ENCODE measurements around the gene CBX3. TPM values are rescaled to one million over a fixed set of nuclear protein-coding genes. Genes with fewer than 3 reads are reported as not detected.

CBX3 gene
- total RNA-seq, 2 donors from 2014 or later: 213 to 219 TPM

DNA sequence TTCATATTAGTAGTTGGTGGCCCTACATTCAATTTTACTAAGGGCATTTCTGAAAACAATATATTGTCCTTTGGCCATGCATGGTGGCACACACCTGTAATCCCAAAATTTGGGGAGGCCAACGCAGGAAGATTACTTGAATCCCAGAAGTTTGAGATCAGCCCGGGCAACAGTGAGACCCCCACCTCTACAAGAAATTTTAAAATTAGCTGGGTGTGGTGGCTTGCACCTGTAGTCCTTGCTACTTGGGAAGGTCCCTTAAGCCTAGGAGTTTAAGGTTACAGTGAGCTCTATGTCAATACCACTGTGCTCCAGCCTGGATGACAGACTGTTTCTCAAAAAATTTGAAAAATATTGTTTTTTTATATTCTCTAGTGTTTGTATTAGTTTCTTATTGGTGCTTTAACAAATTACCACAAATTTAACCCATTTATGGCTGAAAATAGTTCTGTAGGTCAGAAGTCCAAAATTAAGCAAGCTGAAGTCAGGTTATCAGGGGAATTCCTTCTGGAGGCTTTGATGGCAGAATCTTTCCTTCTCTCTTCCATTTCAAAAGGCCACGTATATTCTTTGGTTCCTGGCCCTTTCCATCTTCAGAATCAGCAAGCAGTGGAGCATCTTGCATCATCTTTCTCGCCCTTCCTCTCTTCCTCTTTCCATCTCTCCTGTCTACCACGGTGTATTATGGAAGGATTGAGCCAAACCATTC, 12.4 kb downstream of the CBX3 start:
- no peak for DNase-seq
- Mint-ChIP-seq H3K27me3 (ENCODE audit: insufficient read depth) (no peaks in the 10 kb centered on the region), H3K4me3 (no peak overlapping the region), H3K4me1 (no peaks in the 10 kb centered on the region), H3K9me3 (no peaks in the 10 kb centered on the region), H3K27ac (no peak overlapping the region), H3K36me3 (ENCODE audit: low read depth) (peaks cover 41% of the 10 kb centered on the region)
- Histone ChIP-seq H3K9ac (ENCODE audit: extremely low read depth, low read length, poor library complexity, severe bottlenecking) (no peak overlapping the region), H3K27me3 (ENCODE audit: control insufficient read depth, insufficient read depth, low read length, poor library complexity, severe bottlenecking) (no peaks in the 10 kb centered on the region), H3K4me1 (ENCODE audit: control insufficient read depth, insufficient read depth, low read length) (no peaks in the 10 kb centered on the region), H3K36me3 (ENCODE audit: control insufficient read depth, insufficient read depth, low read length) (peaks cover 47% of the 10 kb centered on the region), H3K27ac (ENCODE audit: low read depth, low read length) (no peak overlapping the region), H3K4me3 (ENCODE audit: low read length) (no peak overlapping the region), H3K9me3 (ENCODE audit: control insufficient read depth, low read length) (no peaks in the 10 kb centered on the region)
- 91 to 92% methylated on average over 3 to 5 of the region's 5 CpGs for WGBS, 2 experiments (ENCODE audit: insufficient coverage in 1 of 2, insufficient read length in 1 of 2)
- TF ChIP-seq CTCF (conservative IDR thresholded peaks at IDR 0.05): no peak

DNA sequence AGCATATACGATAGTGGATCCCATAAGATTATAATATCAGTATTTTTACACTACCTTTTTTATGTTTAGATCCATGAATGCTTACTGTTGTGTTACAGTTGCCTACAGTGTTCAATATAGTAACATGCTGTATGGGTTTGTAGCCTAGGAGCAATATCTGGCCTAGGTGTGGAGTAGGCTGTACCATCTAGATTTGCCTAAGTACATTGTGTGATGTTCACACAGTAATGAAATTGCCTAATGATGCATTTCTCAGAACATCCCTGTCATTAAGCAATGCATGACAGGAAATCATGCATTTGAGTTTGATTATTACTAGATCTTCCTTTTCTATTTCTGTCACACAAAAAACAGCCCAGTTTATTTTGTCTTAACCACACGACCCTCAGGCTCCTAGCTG, 14.5 kb downstream of the CBX3 start:
- no peaks in the 10 kb centered on the region for H3K27me3 ChIP-seq (ENCODE audit: control insufficient read depth, insufficient read depth, low read length, poor library complexity, severe bottlenecking)
- TF ChIP-seq CTCF (conservative IDR thresholded peaks at IDR 0.05): no peak
- no peaks in the 10 kb centered on the region for H3K9me3 ChIP-seq (ENCODE audit: control insufficient read depth, low read length)
- Mint-ChIP-seq H3K36me3 (ENCODE audit: low read depth) (peaks cover 21% of the 10 kb centered on the region), H3K4me3 (no peak overlapping the region), H3K27me3 (ENCODE audit: insufficient read depth) (no peaks in the 10 kb centered on the region), H3K9me3 (no peaks in the 10 kb centered on the region), H3K27ac (no peak overlapping the region), H3K4me1 (no peaks in the 10 kb centered on the region)
- WGBS, 2 experiments (ENCODE audit: insufficient coverage in 1 of 2, insufficient read length in 1 of 2): 67% methylated on average over 2 of the region's 2 CpGs; no CpG with 5 or more reads in 1 of the 2 experiments
- H3K36me3 ChIP-seq (ENCODE audit: control insufficient read depth, insufficient read depth, low read length): peaks cover 27% of the 10 kb centered on the region
- DNase-seq: no peak
- no peaks in the 10 kb centered on the region for H3K4me1 ChIP-seq (ENCODE audit: control insufficient read depth, insufficient read depth, low read length)
- H3K9ac ChIP-seq (ENCODE audit: extremely low read depth, low read length, poor library complexity, severe bottlenecking): no peak overlapping the region
- H3K4me3 ChIP-seq (ENCODE audit: low read length): no peak overlapping the region
- H3K27ac ChIP-seq (ENCODE audit: low read depth, low read length): no peak overlapping the region

- Histone ChIP-seq H3K9me3 (ENCODE audit: control insufficient read depth, low read length) (no peaks in the 10 kb centered on the region), H3K4me1 (ENCODE audit: control insufficient read depth, insufficient read depth, low read length) (no peaks in the 10 kb centered on the region), H3K4me3 (ENCODE audit: low read length) (no peak overlapping the region), H3K9ac (ENCODE audit: extremely low read depth, low read length, poor library complexity, severe bottlenecking) (no peak overlapping the region), H3K27me3 (ENCODE audit: control insufficient read depth, insufficient read depth, low read length, poor library complexity, severe bottlenecking) (no peaks in the 10 kb centered on the region), H3K36me3 (ENCODE audit: control insufficient read depth, insufficient read depth, low read length) (no peaks in the 10 kb centered on the region), H3K27ac (ENCODE audit: low read depth, low read length) (no peak overlapping the region)
- Mint-ChIP-seq H3K4me1 (no peaks in the 10 kb centered on the region), H3K4me3 (no peak overlapping the region), H3K9me3 (peaks cover 11% of the 10 kb centered on the region), H3K27ac (no peak overlapping the region), H3K27me3 (ENCODE audit: insufficient read depth) (no peaks in the 10 kb centered on the region), H3K36me3 (ENCODE audit: low read depth) (no peaks in the 10 kb centered on the region)
- TF ChIP-seq CTCF (conservative IDR thresholded peaks at IDR 0.05): no peak
- WGBS, 2 experiments (ENCODE audit: insufficient coverage in 1 of 2, insufficient read length in 1 of 2): 86 to 94% methylated on average over 3 to 5 of the region's 5 CpGs
- no peak for DNase-seq
Measured at GRCh38 chr7:26224359-26224758, 22.8 kb downstream of the CBX3 start.

All from endodermal cell (in vitro differentiated cells).